ENCODE data around the gene NATD1. TPM values are rescaled to one million over a fixed set of nuclear protein-coding genes. Genes with fewer than 3 reads are reported as not detected.

NATD1 gene
- total and polyA plus RNA-seq, 2 of the 8 experiments (the other 6 are each of a cell fraction or from before 2014, with no cell fraction given) = 5.4 to 8.4 TPM

DNA sequence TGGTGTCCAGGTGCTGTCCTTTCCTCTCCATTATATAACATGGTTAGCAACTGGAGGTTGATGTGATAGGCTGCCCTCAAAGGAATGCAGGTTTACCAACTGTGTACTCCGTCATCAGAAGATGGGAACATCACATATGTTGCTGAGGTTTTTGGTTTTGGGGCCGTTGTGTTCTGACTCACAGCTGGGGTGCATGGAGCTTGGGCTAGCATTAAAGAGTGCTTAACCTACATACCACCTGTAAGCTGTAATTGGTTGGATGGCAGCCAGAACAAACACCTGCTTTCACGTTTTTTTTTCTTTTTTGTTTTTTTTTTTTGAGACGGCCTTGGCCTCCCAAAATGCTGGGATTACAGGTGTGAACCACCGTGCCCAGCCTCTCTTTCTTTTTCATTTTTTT, 60.2 kb downstream of the NATD1 start:
- Histone ChIP-seq H2BK120ac (replicated peaks; ENCODE audit: low read depth, low read length) (no peak overlapping the region), H2BK5ac (ENCODE audit: low read depth, low read length) (no peak overlapping the region), H3K23ac (ENCODE audit: insufficient read length) (no peak overlapping the region), H2AFZ (ENCODE audit: low read length) (no peak overlapping the region), H3K23me2 (ENCODE audit: low read depth, low read length) (no peaks in the 10 kb centered on the region), H3K4ac (replicated peaks; ENCODE audit: insufficient read length, low read depth, low read length) (no peak overlapping the region), H4K8ac (ENCODE audit: extremely low read depth, insufficient read depth, low read length) (no peak overlapping the region), H3K4me2 (ENCODE audit: insufficient read depth in 1 of 2, low read depth in 2 of 2, low read length in 2 of 2) (no peak overlapping the region), H3K9me3 (ENCODE audit: insufficient read depth in 2 of 2, low read depth in 1 of 2, low read length in 1 of 2) (no peaks in the 10 kb centered on the region), H2AK5ac (ENCODE audit: low read depth, low read length) (no peak overlapping the region), H3K36me3 (ENCODE audit: control insufficient read depth in 2 of 4, insufficient read depth in 4 of 4, low read length in 3 of 4) (peaks cover 8 to 15% (median 9%) of the 10 kb centered on the region in 4 experiments; a peak in 7 of 8 replicates), H4K5ac (ENCODE audit: insufficient read length, low read depth, low read length) (no peak overlapping the region), H3K56ac (replicated peaks; ENCODE audit: insufficient read length, low read depth, low read length) (no peak overlapping the region), H4K20me1 (replicated peaks in 1 of 2; ENCODE audit: control insufficient read depth in 1 of 2, insufficient read depth in 2 of 2, low read length in 2 of 2) (peaks cover 3 to 8% of the 10 kb centered on the region in 2 experiments), H3K27ac (ENCODE audit: low read depth, low read length) (no peak overlapping the region), H3K79me1 (ENCODE audit: low read depth, low read length) (peaks cover 8% of the 10 kb centered on the region; the same call in 1 of the 2 replicates), H2BK15ac (ENCODE audit: low read length) (no peak overlapping the region), H4K91ac (replicated peaks; ENCODE audit: insufficient read length, low read length) (no peak overlapping the region), H3K14ac (ENCODE audit: insufficient read length) (no peak overlapping the region), H2BK12ac (ENCODE audit: low read depth, low read length) (no peak overlapping the region), H3K27me3 (replicated peaks in 1 of 4; ENCODE audit: control insufficient read depth in 3 of 4, extremely low read depth in 1 of 4, insufficient read depth in 3 of 4, low read length in 3 of 4) (no peaks in the 10 kb centered on the region), H3K4me3 (ENCODE audit: extremely low read depth in 1 of 4, insufficient read depth in 2 of 4, low read depth in 3 of 4, low read length in 4 of 4) (no peak overlapping the region), H3K79me2 (ENCODE audit: control insufficient read depth in 1 of 2, insufficient read depth in 2 of 2, low read length in 2 of 2) (peaks cover under 1 to 7% of the 10 kb centered on the region in 2 experiments; a peak in 3 of 4 replicates), H3K18ac (ENCODE audit: extremely low read depth, low read length) (no peak overlapping the region), H3K9ac (replicated peaks in 1 of 4; ENCODE audit: extremely low read depth in 1 of 4, low read depth in 3 of 4, low read length in 3 of 4) (no peak overlapping the region), H2BK20ac (ENCODE audit: low read length) (no peak overlapping the region), H3K4me1 (replicated peaks in 1 of 4; ENCODE audit: control insufficient read depth in 3 of 4, insufficient read depth in 4 of 4, low read length in 3 of 4) (peaks cover 0 to 3% (median 0%) of the 10 kb centered on the region in 4 experiments; a peak in 1 of 7 replicates)
- no peak for FAIRE-seq
- ChIA-PET CTCF (ENCODE audit: partially characterized antibody) (interaction anchor here (0.6 to 1.7 kb wide), 5 partner anchors 16 to 76 kb away, joined by 3 to 4 read pairs (median 3); no protein-coding TSS in a partner anchor), POLR2A (ENCODE audit: partially characterized antibody) (interaction anchor here (1.1 to 1.4 kb wide), 4 partner anchors 12 to 151 kb away, joined by 3 to 4 read pairs (median 3); no protein-coding TSS in a partner anchor)
- 82% methylated on average over 4 of the region's 5 CpGs; no CpG with 5 or more reads in 1 of the 2 experiments for WGBS, 2 experiments (ENCODE audit: extremely low coverage in 1 of 2, insufficient coverage in 1 of 2, insufficient read length in 1 of 2, insufficient replicate concordance in 2 of 2, low coverage in 1 of 2, low lambda C conversion rate in 2 of 2, missing lambda C conversion rate in 1 of 2)
- DNase-seq (ENCODE audit: low read depth in 1 of 2, low spot score in 2 of 2) = no peak
- TF ChIP-seq SP1 (IDR thresholded peaks at IDR 0.05; ENCODE audit: low read depth, low read length) (no peak), MAX (IDR thresholded peaks at IDR 0.05) (no peak), CBX5 (IDR thresholded peaks at IDR 0.05; ENCODE audit: low read depth, low read length) (no peak), POLR2AphosphoS5 (IDR thresholded peaks at IDR 0.05; ENCODE audit: low read depth, low read length) (no peak), TAF1 (IDR thresholded peaks at IDR 0.05; ENCODE audit: low read depth, low read length) (no peak), SP4 (IDR thresholded peaks at IDR 0.05; ENCODE audit: low read length) (no peak), RXRA (IDR thresholded peaks at IDR 0.05; ENCODE audit: insufficient read depth, low read depth, low read length) (no peak), TAF7 (optimal IDR thresholded peaks at IDR 0.05; ENCODE audit: borderline replicate concordance, low read depth, low read length) (no peak), POLR2A (IDR thresholded peaks at IDR 0.05; ENCODE audit: control extremely low read depth in 1 of 2, low read depth in 2 of 2, low read length in 2 of 2) (no peak), SRF (IDR thresholded peaks at IDR 0.05; ENCODE audit: low read depth, low read length) (no peak), TCF12 (IDR thresholded peaks at IDR 0.05; ENCODE audit: low read depth, low read length) (no peak)
- TF ChIP-seq, protein P1, sequence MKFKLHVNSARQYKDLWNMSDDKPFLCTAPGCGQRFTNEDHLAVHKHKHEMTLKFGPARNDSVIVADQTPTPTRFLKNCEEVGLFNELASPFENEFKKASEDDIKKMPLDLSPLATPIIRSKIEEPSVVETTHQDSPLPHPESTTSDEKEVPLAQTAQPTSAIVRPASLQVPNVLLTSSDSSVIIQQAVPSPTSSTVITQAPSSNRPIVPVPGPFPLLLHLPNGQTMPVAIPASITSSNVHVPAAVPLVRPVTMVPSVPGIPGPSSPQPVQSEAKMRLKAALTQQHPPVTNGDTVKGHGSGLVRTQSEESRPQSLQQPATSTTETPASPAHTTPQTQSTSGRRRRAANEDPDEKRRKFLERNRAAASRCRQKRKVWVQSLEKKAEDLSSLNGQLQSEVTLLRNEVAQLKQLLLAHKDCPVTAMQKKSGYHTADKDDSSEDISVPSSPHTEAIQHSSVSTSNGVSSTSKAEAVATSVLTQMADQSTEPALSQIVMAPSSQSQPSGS (IDR thresholded peaks at IDR 0.05; ENCODE audit: low read length) = no peak
